ENCODE results near the gene BAG5.
A peak's percentile ranks its signal among the peaks of the same experiment; 100 is the strongest.

DNA sequence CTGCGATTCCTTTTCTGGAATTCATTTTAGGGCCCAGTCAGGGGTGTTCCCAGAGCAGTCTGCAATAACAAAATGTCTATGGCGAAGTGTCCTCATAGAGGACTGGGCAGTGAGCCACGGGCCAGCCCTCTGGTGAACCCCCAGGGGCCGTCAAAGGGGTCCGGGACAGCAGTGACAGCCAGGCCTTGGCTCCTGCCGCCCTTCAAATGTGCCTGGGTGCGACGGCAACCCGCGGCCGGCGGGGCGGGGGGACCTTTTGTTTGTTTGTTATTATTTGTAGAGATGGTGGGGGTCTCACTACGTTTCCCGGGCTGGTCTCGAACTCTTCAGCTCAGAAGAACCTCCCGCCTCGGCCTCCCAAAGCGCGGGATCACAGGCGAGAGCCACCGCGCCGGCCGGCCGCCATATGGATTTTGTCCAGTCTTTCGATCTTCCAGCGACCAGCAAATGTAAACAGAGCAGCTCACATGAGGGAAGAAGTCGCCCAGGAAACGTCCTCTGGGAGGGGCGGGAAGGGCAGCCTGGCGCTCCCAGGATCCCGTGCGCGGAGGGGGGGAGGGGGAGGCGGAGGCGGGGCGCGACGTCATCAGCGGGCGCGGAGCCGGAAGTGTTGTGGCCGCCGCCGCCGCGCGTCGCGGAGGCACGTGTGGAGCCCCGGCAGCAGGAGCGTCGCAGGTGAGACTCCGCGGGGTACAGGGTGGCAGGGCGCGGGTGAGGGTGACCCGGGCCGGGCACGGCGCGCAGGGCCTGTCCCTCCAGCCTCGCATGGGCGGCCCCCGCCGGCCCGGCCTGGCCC is 33.7 kb downstream of the BAG5 start, which contains the start of gene TRMT61A:
- TF ChIP-seq CTCF (conservative IDR thresholded peaks at IDR 0.05; ENCODE audit: low read depth, low read length) (no peak), RFX5 (IDR thresholded peaks at IDR 0.05; ENCODE audit: low read depth, low read length) (no peak), POLR2A (IDR thresholded peaks at IDR 0.05; ENCODE audit: low read depth, low read length) (no peak; the same call in 1 of the 2 replicates), SMC3 (IDR thresholded peaks at IDR 0.05; ENCODE audit: low read depth, low read length) (no peak), RAD21 (IDR thresholded peaks at IDR 0.05; ENCODE audit: low read length) (no peak), MAZ (IDR thresholded peaks at IDR 0.05; ENCODE audit: borderline replicate concordance, low read depth, low read length) (peak; percentile 89; the same call in 1 of the 2 replicates), BHLHE40 (IDR thresholded peaks at IDR 0.05; ENCODE audit: low read depth, low read length) (peak; percentile 88), ELK1 (IDR thresholded peaks at IDR 0.05; ENCODE audit: borderline replicate concordance, low read depth, low read length) (no peak), MAFK (IDR thresholded peaks at IDR 0.05; ENCODE audit: low read depth, low read length) (no peak), CEBPB (IDR thresholded peaks at IDR 0.05; ENCODE audit: low read depth, low read length) (no peak), MXI1 (IDR thresholded peaks at IDR 0.05; ENCODE audit: borderline replicate concordance, low read depth, low read length) (peak; percentile 99), CHD1 (IDR thresholded peaks at IDR 0.05; ENCODE audit: low read depth, low read length) (no peak), FOS (IDR thresholded peaks at IDR 0.05; ENCODE audit: low read depth, low read length) (no peak)
- TF ChIP-seq, protein P1, sequence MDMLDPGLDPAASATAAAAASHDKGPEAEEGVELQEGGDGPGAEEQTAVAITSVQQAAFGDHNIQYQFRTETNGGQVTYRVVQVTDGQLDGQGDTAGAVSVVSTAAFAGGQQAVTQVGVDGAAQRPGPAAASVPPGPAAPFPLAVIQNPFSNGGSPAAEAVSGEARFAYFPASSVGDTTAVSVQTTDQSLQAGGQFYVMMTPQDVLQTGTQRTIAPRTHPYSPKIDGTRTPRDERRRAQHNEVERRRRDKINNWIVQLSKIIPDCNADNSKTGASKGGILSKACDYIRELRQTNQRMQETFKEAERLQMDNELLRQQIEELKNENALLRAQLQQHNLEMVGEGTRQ (IDR thresholded peaks at IDR 0.05; ENCODE audit: low read depth, low read length), result peak; percentile 63
